ENCODE results near the gene CARD11.

Gene CARD11

DNA sequence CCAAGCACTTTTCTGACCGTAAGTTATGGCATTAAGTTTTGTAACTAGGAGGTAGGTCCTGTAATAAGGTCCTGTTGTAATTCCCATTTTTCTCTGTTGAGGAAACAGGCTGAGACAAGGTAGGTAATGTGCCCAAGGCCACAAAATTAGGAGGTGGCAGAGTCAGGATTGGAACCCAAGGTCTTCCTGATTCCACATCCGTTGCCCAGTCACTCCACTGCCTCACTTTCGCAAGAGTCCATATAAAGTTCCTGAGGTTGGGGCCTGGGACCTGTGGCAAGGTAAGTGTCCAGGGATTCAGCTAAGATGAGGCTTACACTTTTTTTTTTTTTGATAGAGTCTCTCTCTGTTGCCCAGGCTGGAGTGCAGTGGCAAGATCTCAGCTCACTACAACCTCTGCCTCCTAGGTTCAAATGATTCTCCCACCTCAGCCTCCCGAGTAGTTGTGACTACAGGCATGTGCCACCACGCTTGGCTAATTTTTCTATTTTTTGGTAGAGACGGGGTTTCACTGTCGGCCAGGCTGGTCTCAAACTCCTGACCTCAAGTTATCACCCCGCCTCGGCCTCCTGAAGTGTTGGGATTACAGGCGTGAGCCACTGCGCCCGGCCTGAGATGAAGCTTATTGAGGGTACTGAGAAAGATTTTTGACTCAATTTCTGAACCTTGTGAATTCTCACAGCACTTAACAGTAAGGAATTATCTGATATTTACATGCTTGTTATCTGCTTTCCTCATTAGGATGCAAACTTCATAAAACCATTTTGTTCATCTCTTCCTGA, 179.3 kb downstream of the CARD11 start:
- no peak for DNase-seq

DNA sequence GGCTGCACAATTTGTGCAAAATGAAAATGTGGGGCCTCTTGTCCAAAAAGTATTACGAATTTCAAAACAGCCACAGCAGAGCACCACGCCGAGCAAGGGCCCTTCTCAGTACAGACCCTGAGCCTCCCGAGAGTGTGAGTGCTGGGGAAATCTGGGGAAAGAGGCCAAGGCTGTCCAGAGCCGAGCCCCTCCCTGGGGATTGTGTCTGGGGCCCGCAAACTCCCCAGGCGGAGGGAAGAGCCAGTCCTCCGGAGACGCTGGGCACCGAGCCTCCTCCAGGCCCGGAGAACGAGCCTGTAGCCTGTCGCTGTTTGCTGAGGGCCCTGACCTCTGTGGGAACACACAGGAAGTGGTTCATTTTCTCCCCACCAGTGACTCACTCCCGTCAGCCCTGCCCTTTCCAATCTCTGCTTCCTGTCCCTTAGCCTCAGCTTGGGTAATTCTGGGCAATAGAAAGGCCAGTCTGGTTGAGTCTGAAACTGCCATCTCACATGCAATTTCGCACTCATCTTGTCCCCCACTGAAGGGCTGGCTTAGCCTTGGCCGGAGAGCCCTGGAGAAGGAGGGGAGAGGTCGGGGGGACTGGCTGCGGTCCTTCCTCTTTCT, 180.1 kb downstream of the CARD11 start:
- DNase-seq: peak; percentile 95

DNA sequence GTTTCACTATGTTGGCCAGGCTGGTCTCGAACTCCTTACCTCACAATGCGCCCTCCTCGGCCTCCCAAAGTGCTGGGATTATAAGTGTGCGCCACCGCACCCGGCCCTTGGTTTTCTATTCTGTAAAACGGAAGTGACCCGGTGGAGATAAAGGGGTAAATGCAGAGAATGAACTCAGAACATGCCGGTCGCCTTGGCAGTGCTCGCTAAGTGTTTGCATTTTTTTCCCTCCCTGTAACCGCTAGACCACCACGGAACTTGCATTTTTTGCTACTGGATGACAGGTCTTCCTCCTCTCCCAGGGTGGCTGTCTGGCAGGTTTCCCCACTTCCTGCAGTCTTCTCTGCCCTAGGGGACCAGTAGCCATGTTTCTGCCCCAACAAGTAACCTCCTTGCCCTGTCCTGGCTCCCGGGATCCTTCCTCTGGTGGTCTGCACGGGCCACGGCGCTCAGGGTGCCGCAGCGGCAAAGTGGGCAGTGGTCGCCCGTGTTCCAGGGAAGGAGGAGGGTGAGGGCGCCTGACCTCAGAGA, 180.8 kb downstream of the CARD11 start:
- peak; percentile 52 for DNase-seq

DNA sequence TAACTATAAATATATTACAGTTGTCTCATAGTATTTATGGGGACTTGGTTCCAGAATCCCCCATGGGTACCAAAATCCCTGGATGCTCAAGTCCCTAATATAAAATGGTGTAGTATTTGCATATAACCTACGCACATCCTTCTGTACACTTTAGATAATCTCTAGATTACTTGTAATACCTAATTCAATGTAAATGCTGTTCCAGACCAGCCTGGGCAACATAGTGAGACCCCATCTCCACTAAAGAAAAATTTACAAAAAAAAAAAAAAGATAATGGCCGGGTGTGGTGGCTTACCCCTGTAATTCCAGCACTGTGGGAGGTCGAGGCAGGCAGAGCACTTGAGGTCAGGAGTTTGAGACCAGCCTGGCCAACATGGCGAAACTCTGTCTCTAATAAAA, 182.2 kb downstream of the CARD11 start:
- no peak for DNase-seq

DNA sequence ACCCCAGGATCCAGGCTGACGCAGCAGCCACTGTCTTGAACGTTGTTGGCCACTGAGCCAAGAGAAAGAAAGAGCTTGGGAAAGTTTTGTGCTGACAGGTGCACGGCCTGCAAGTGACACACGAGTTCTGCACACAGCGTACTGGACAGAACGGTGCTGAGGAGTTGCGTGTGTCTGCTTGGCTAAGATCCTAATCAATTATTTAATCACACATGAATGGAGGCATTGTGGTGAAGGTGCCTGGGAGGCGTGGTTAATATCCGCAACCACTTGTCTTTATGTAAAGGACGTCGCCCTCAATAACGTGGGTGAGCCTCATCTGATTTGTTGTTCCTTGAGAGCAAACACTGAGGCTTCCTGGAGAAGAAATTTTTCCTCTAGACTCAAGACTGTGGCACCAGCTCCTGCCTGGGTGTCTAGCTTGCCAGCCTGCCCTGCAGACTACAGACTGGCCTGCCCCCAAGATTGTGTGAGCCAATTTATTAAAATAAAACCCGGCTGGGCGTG, 183.0 kb downstream of the CARD11 start:
- DNase-seq: no peak

DNA sequence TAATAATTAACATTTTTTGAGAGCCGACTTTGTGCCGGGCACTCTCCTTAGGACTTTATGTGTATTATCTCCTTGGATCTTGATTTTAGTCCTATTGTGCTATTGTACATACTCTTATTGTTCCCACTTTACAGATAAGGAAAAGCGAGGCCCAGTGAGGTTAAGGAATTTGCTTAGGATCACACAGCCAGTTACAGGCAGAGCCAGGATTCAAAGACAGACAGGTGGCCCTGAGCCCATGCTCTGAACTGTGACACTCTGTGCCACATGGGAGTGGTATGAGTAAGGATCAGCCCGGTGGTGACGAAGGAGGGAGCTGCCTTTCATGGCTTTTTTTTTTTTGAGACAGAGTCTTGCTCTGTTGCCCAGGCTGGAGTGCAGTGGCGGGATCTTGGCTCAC, 183.7 kb downstream of the CARD11 start:
- no peak for DNase-seq

DNA sequence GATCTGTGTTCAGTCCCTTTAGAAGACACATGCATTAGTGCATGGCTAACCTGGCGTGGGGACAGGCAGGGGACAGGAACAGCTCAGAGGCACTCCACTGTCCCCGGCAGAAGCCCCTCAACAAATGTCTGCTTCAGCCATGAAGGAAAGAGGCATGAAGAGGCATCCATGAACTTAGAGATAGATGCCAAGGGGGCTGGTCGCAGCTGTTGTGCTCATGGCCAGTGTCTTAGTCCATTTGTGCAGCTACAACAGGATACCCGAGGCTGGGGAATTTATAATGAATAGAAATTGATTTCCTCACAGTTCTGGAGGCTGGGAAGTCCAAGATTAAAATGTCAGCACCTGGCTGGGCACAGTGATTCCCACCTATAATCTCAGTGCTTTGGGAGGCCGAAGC, 185.0 kb downstream of the CARD11 start:
- no peak for DNase-seq

DNA sequence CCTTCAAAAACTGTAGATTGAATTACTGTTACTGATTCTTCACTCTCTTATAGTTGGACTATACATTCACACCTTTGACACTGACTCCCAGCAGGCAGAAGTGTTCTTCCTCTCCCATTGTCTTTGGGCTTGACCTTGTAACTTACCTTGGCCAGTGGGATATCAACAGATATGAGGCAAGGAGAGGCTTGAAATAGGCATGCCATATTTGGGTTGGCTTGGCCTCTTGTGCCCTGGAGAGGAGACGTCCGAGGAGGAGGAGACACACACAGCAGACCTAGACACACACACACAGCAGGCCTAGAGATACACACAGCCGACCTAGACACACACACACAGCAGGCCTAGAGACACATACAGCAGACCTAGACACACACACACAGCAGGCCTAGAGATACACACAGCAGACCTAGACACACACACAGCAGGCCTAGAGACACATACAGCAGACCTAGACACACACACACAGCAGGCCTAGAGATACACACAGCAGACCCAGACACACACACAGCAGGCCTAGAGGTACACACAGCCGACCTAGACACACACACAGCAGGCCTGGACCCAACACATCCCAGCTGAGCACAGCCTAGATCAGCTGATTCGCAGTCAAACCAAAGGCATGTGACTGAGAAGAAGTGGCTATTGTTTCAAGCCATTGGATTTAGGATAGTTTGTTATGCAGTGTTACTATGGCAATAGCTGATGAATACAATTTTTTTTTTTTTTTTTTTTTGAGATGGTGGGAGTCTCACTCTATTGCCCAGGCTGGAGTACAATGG, 187.1 kb downstream of the CARD11 start:
- no peak for DNase-seq

Data from activated CD4-positive, alpha-beta T cell treated with anti-CD3 and anti-CD28 coated beads, Interleukin-10, Interleukin-2, amounts not matched to agents 100 ng/mL and 50 ng/mL, durations not matched to agents 16 hours and 8 hours (primary cell).